T-cell (primary cell): ENCODE data around the gene GTSE1. TPM values are rescaled to one million over a fixed set of nuclear protein-coding genes. Genes with fewer than 3 reads are reported as not detected.

Experiments
- ATAC-seq, 4 experiments: fragments of 200-7000 bp in 3 of 4; fragments of 150-1000 bp in 1 of 4; cut with Tn5 transposase; replicated peaks in 1 of 4; 1 replicate in 3 of 4; 2 replicates in 1 of 4; pipeline ENCODE4 v1.10.0; 2021; ENCODE audit warnings: moderate library complexity in 3 of 4, mild to moderate bottlenecking in 2 of 4, moderate number of reproducible peaks in 1 of 4
- CTCF ChIA-PET, 2 donors: fragments of 300-600 bp; sonication (Branson Sonifier 250); formaldehyde crosslinking; loops; one replicate each; lab custom pipeline; 2022; ENCODE audit warnings: antibody characterized with exemption in 2 of 2; lab: Charles Lee
- POLR2A ChIA-PET, 2 donors: fragments of 300-600 bp; sonication (Branson Sonifier 250); formaldehyde crosslinking; loops; one replicate each; lab custom pipeline; 2022; ENCODE audit warnings: antibody characterized with exemption in 2 of 2; lab: Charles Lee
- DNase-seq, 35 experiments: peaks; one replicate each; pipeline versions ENCODE4 v3.0.0 to v3.0.0-alpha.2; 2013 to 2023
- H3K27ac ChIP-seq: one replicate; pipeline ENCODE4 v1.5.1; 2013; ENCODE audit warnings: low read length
- H3K27me3 ChIP-seq, 2 experiments: replicated peaks in 1 of 2; 1 replicate in 1 of 2; 2 replicates in 1 of 2; pipeline versions ENCODE4 v1.6.1 to v1.7.0; 2013; ENCODE audit warnings: low read length in 1 of 2, mixed read lengths in 1 of 2; ENCODE audit not compliant: control insufficient read depth in 2 of 2, insufficient read depth in 2 of 2; ENCODE audit errors: extremely low read depth in 1 of 2
- H3K36me3 ChIP-seq, 2 donors: 1 replicate in 1 of 2; 2 replicates in 1 of 2; pipeline versions ENCODE4 v1.6.1 to v1.7.0; 2013; ENCODE audit warnings: low read length in 1 of 2; ENCODE audit not compliant: control insufficient read depth in 2 of 2, insufficient read depth in 1 of 2; ENCODE audit errors: extremely low read depth in 1 of 2
- H3K4me1 ChIP-seq, 2 experiments: 1 replicate in 1 of 2; 2 replicates in 1 of 2; pipeline versions ENCODE4 v1.6.1 to v1.7.0; 2013; ENCODE audit warnings: low read length in 2 of 2, mixed read lengths in 1 of 2; ENCODE audit not compliant: insufficient read depth in 2 of 2, control insufficient read depth in 1 of 2; ENCODE audit errors: extremely low read depth in 1 of 2
- H3K4me3 ChIP-seq, 2 donors: 1 replicate in 1 of 2; 2 replicates in 1 of 2; pipeline versions ENCODE4 v1.5.1 to v1.7.0; 2013; ENCODE audit warnings: mild to moderate bottlenecking in 2 of 2, low read length in 1 of 2, moderate library complexity in 1 of 2; ENCODE audit not compliant: control insufficient read depth in 1 of 2; ENCODE audit errors: extremely low read depth in 1 of 2
- H3K9me3 ChIP-seq: 2 replicates; pipeline ENCODE4 v1.7.0; 2013
- H3K27ac Mint-ChIP-seq, 2 donors: one replicate each; pipeline ENCODE4 v1.8.0; 2020 to 2021; ENCODE audit warnings: mild to moderate bottlenecking in 2 of 2, mixed read lengths in 2 of 2
- H3K27me3 Mint-ChIP-seq, 2 donors: one replicate each; pipeline ENCODE4 v1.8.0; 2021 to 2022; ENCODE audit warnings: mixed read lengths in 2 of 2
- H3K36me3 Mint-ChIP-seq: one replicate; pipeline ENCODE4 v1.8.0; 2021; ENCODE audit warnings: mixed read lengths
- H3K4me1 Mint-ChIP-seq, 3 donors: one replicate each; pipeline ENCODE4 v1.8.0; 2020 to 2022; ENCODE audit warnings: mixed read lengths in 3 of 3, mild to moderate bottlenecking in 1 of 3
- H3K4me3 Mint-ChIP-seq, 3 donors: one replicate each; pipeline ENCODE4 v1.8.0; 2020 to 2022; ENCODE audit warnings: mild to moderate bottlenecking in 3 of 3, mixed read lengths in 3 of 3, moderate library complexity in 3 of 3
- H3K9me3 Mint-ChIP-seq, 3 donors: one replicate each; pipeline ENCODE4 v1.8.0; 2020 to 2022; ENCODE audit warnings: mixed read lengths in 3 of 3
- WGBS: methylation state at CpG from one replicate; pipeline ENCODE4 v1.1.5; 2013; ENCODE audit warnings: missing lambda C conversion rate; ENCODE audit not compliant: insufficient coverage; 5-methylcytosine and 5-hydroxymethylcytosine counted together
- total RNA-seq, 35 experiments: library from RNA in 6 of 35; stranded (reverse) in 6 of 35; fragments of 120-200 nt in 1 of 35; gene quantifications; one replicate each; pipeline versions ENCODE4 v1.2.1 to v1.2.4 and lab custom pipeline; 2013 to 2026

The GTSE1 gene
- total RNA-seq, 5 donors from 2014 or later (not counting 1 experiment from before 2014, with no cell fraction given): 0.44 to 1.3 (median 0.61) TPM

DNA sequence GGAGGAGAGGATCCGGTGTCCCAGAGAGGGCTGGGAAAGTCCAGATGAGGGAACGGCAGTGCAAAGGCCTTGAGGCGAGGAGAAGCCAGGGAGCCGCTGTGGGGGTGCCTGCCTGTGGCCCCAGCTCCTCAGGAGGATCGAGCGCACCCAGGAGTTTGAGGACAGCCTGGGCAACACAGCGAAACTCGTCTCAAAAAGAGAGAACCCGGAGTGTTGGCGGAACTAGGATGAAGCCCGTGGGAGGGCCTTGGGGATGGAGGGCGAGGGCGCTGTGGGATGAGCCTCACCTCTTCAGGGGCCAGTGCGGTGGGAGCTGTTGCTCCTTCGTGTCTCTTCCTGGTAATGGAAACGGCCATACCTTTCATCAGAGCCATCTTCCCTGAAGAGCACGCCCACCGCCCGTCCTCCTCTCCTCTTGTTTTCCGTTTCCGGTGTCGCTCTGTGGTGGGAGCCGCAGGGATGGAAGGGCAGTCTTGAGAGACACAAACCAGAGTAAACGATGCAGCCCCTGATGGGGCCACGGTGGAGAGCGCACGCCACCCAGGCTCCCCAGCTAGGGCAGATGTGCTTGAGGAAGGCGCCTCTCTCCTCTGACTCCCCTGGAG, 54.6 kb downstream of the GTSE1 start:
- ChIA-PET POLR2A (no interaction called here), CTCF (no interaction called here)
- 95% methylated on average over 25 of the region's 28 CpGs for WGBS
- DNase-seq (no peak), ATAC-seq (no peak)
- Mint-ChIP-seq H3K4me1 (no peaks in the 10 kb centered on the region), H3K27me3 (no peaks in the 10 kb centered on the region), H3K36me3 (peaks cover 56% of the 10 kb centered on the region), H3K9me3 (no peaks in the 10 kb centered on the region), H3K27ac (no peak overlapping the region), H3K4me3 (no peak overlapping the region)
- peaks cover 42 to 92% of the 10 kb centered on the region in 2 donors for H3K36me3 ChIP-seq
- H3K4me3 ChIP-seq: no peak overlapping the region
- H3K27ac ChIP-seq: no peak overlapping the region
- H3K27me3 ChIP-seq: no peaks in the 10 kb centered on the region
- no peaks in the 10 kb centered on the region for H3K4me1 ChIP-seq
- no peaks in the 10 kb centered on the region for H3K9me3 ChIP-seq

DNA sequence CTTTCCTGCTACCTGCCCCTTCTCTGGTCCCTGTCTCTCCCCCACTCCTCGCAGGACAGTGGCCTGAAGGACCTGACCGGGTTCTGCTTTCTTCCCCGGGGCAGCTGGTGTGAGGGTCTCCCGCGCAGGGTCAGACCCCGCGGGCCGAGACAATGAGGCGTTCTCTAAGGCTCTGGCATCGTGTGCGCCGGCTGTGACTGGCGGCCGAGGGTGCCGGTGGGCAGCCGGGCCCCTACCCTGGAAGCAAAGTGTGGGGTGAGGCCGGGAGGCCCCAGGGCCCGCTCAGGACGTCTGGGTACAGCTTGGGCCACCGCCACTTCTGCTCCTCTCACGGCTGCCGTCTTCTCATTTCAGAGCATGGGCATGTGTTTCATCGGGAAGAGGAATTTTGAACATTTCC, 55.1 kb downstream of the GTSE1 start:
- H3K4me3 Mint-ChIP-seq: no peak overlapping the region
- peaks cover 51% of the 10 kb centered on the region for H3K36me3 Mint-ChIP-seq
- ATAC-seq (no peak), DNase-seq (no peak)
- H3K27me3 Mint-ChIP-seq: no peaks in the 10 kb centered on the region
- Histone ChIP-seq H3K27me3 (no peaks in the 10 kb centered on the region), H3K27ac (no peak overlapping the region), H3K4me1 (no peaks in the 10 kb centered on the region), H3K36me3 (peaks cover 43 to 92% of the 10 kb centered on the region in 2 donors), H3K9me3 (no peaks in the 10 kb centered on the region), H3K4me3 (no peak overlapping the region)
- ChIA-PET POLR2A (no interaction called here), CTCF (no interaction called here)
- WGBS: 96% methylated on average over 17 of the region's 23 CpGs
- H3K27ac Mint-ChIP-seq: no peak overlapping the region
- no peaks in the 10 kb centered on the region for H3K9me3 Mint-ChIP-seq
- no peaks in the 10 kb centered on the region for H3K4me1 Mint-ChIP-seq

DNA sequence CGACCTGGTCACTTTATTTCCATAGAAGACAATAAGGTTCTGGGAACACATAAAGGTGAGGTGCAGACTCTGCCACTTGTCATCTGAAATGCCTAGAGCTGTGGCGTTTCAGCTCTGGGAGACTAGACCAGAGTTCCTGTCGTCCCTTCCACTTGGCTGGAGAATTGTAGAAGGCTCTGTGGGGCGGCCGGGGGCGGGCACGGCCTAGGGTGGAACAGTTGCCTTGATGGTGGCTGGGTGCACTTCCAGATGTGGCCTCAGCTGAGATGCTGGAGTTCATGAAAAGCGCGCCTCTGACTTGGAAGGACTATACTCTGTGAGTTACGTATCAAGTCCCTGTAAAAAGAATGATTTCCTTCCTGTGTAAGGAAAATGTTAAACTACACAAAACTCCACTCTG, 55.6 kb downstream of the GTSE1 start:
- H3K4me1 ChIP-seq: no peaks in the 10 kb centered on the region
- WGBS: 95% methylated on average over 7 of the region's 10 CpGs
- no peaks in the 10 kb centered on the region for H3K9me3 ChIP-seq
- POLR2A ChIA-PET: no interaction called here
- CTCF ChIA-PET: no interaction called here
- H3K27ac ChIP-seq: no peak overlapping the region
- peaks cover 43 to 92% of the 10 kb centered on the region in 2 donors for H3K36me3 ChIP-seq
- no peaks in the 10 kb centered on the region for H3K27me3 ChIP-seq
- ATAC-seq: no peak
- DNase-seq: no peak
- no peak overlapping the region for H3K4me3 ChIP-seq
- H3K27ac Mint-ChIP-seq: no peak overlapping the region
- H3K9me3 Mint-ChIP-seq: no peaks in the 10 kb centered on the region
- no peaks in the 10 kb centered on the region for H3K4me1 Mint-ChIP-seq
- H3K27me3 Mint-ChIP-seq: no peaks in the 10 kb centered on the region
- peaks cover 49% of the 10 kb centered on the region for H3K36me3 Mint-ChIP-seq
- no peak overlapping the region for H3K4me3 Mint-ChIP-seq

DNA sequence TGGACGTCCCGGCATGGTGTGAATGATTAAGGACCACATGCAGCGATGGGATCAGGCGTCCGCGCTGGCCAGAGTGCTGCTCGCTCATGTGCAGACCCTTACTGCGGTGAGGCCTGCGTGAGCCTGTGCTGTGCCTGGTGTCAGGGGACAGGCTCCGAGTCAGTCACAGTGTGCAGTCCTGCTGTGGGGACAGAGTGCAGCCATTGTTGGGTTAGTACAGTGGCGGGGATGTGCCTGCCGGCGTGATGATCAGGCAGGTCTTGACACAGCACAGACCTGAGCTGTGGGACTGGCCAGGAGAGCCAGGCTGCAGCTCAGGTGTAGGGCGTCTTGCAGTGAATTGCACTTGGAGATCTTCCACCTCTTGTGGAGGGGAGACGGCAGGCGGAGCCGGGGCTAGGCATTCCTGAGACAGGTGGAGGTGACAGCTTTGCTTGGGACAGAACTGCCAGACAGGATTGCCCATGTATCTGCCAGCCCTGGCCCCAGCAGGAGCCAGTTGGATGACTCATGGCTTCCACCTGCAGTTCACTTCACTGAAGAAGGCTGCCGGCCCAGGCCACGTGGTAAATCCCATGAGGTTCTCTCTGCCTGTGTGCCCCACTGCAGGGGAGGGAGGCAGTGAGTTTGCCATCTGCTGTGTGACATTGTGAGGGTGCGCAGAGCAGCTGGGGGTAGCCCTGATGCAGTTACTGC, 56.2 kb downstream of the GTSE1 start:
- Mint-ChIP-seq H3K4me3 (no peak overlapping the region), H3K36me3 (peaks cover 48% of the 10 kb centered on the region), H3K4me1 (no peaks in the 10 kb centered on the region), H3K27me3 (no peaks in the 10 kb centered on the region), H3K27ac (no peak overlapping the region), H3K9me3 (no peaks in the 10 kb centered on the region)
- H3K27me3 ChIP-seq: no peaks in the 10 kb centered on the region
- ChIA-PET CTCF (no interaction called here), POLR2A (interaction anchor here in 1 of 2 donors (0.6 kb wide), 1 partner anchor 9 kb away, joined by 4 read pairs; no protein-coding TSS in a partner anchor)
- no peaks in the 10 kb centered on the region for H3K9me3 ChIP-seq
- WGBS: 91% methylated on average over 16 of the region's 20 CpGs
- H3K27ac ChIP-seq: no peak overlapping the region
- DNase-seq (no peak), ATAC-seq (no peak)
- peaks cover 38 to 90% of the 10 kb centered on the region in 2 donors for H3K36me3 ChIP-seq
- H3K4me3 ChIP-seq: no peak overlapping the region
- H3K4me1 ChIP-seq: no peaks in the 10 kb centered on the region

DNA sequence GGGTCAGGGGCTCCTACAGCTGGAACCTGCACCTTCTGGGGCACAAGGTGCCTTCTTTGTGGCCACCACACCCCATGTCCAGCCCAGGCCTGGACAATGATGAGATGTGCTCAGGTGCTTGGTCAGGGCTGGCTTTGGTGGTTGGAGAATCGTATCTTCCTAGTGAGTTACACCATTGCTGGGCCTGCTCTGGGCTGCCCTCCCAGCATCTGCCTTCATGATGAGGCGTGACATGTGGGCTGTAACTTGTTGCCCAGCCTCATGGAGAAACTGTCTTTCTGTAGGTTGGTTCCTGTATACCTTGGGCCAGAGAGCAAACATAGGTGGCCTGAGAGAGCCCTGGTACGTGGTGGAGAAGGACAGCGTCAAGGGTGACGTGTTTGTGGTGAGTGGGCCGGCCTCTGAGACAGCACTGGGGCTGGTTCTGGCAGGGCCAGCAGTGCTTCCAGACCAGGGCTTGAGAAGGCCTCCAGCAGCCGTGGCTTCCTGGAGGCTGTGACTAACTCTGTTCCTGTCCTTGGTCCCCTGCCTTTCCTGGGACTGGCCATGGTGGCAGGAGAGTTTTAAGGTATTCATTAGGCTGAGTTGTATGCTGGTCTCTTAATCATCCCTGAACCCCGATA, 56.9 kb downstream of the GTSE1 start:
- H3K27ac ChIP-seq: no peak overlapping the region
- H3K9me3 ChIP-seq: no peaks in the 10 kb centered on the region
- peaks cover 33 to 88% of the 10 kb centered on the region in 2 donors for H3K36me3 ChIP-seq
- H3K27ac Mint-ChIP-seq: no peak overlapping the region
- H3K9me3 Mint-ChIP-seq: no peaks in the 10 kb centered on the region
- DNase-seq (no peak), ATAC-seq (no peak)
- H3K4me3 Mint-ChIP-seq: no peak overlapping the region
- no peaks in the 10 kb centered on the region for H3K4me1 ChIP-seq
- ChIA-PET CTCF (no interaction called here), POLR2A (interaction anchor here in 1 of 2 donors (0.6 kb wide), 1 partner anchor 10 kb away, joined by 4 read pairs; no protein-coding TSS in a partner anchor)
- no peaks in the 10 kb centered on the region for H3K4me1 Mint-ChIP-seq
- H3K36me3 Mint-ChIP-seq: peaks cover 44% of the 10 kb centered on the region
- no peaks in the 10 kb centered on the region for H3K27me3 ChIP-seq
- no peaks in the 10 kb centered on the region for H3K27me3 Mint-ChIP-seq
- 97% methylated on average over 6 of the region's 8 CpGs for WGBS
- H3K4me3 ChIP-seq: no peak overlapping the region

DNA sequence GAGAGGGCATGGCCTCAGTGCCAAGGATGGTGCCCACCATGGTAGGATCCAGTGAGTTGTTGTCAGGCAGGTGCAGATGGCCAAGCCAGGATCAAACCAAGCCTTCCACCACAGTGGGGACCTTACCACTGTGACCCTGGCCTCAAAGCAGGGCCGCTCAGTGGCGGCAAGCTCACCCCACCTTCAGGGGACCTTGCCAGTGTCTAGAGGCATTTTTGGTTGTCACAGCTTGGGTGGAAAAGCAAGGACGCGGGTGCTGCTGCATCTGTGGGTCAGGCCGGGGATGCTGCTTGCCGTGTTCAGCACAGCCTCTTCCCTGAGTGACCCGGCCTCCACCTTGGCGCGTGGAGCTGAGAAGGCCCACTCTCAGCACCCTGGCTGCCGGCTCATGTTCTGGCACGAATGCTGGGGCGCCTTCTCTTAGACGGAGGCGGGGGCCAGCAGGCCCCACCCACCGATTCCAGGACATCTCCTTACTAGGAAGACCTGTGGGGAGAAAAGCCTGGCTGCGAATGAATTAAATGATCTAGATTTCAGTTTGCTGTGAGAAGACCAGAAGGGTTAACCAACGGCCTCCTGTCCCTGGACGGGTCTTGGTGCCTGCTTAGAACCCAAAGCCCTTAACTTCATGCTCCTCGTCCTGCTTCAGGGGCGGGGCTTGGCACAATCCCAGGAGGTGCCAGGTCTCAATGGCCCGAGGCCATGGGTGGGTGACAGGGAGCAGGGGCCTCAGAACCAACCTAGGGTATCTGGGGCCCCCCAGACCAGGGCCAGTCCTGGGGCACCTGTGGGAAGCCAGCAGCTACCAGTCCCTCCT, 57.7 kb downstream of the GTSE1 start:
- no peak for DNase-seq
- ChIA-PET CTCF (no interaction called here), POLR2A (no interaction called here)
- no peaks in the 10 kb centered on the region for H3K4me1 Mint-ChIP-seq
- no peaks in the 10 kb centered on the region for H3K27me3 ChIP-seq
- no peaks in the 10 kb centered on the region for H3K9me3 Mint-ChIP-seq
- H3K4me1 ChIP-seq: no peaks in the 10 kb centered on the region
- no peaks in the 10 kb centered on the region for H3K9me3 ChIP-seq
- no peak overlapping the region for H3K27ac ChIP-seq
- peaks cover 27 to 87% of the 10 kb centered on the region in 2 donors for H3K36me3 ChIP-seq
- H3K4me3 ChIP-seq: no peak overlapping the region
- H3K36me3 Mint-ChIP-seq: peaks cover 48% of the 10 kb centered on the region
- H3K27me3 Mint-ChIP-seq: no peaks in the 10 kb centered on the region
- no peak overlapping the region for H3K4me3 Mint-ChIP-seq
- WGBS: 95% methylated on average over 13 of the region's 21 CpGs
- ATAC-seq: no peak
- H3K27ac Mint-ChIP-seq: no peak overlapping the region
